Measurements from ENCODE around the gene SGCG.

- TF ChIP-seq POLR2A (IDR thresholded peaks at IDR 0.05), result no peak
- no peak for TF ChIP-seq CTCF (IDR thresholded peaks at IDR 0.05)
These were observed 86.8 kb downstream of the SGCG start for GRCh38 chr13:23267571-23267970.
